SK-N-SH treated with all-trans-retinoic acid at 6 μM for 48 hours (cell line): ENCODE results near the gene SRGAP2B.
"Not testable (repeated sequence)": the region's sequence is repeated elsewhere in the genome, so short reads cannot be mapped to it uniquely, and the experiment has no call there.

Experiments used
- ARNTL ChIP-seq: fragments of 450-650 bp; formaldehyde crosslinking; IDR thresholded peaks from 2 replicates; pipeline ENCODE4 v1.5.0; 2020; ENCODE audit warnings: low read depth, mild to moderate bottlenecking, moderate library complexity, borderline replicate concordance
- BACH2 ChIP-seq: fragments of 250-450 bp; sonication (Bioruptor Pico); IDR thresholded peaks from 2 replicates; pipeline ENCODE4 v1.9.0; 2021; ENCODE audit warnings: mild to moderate bottlenecking, borderline replicate concordance
- CSDC2 ChIP-seq: fragments of 250-450 bp; sonication (Bioruptor Pico); IDR thresholded peaks from 2 replicates; pipeline ENCODE4 v1.5.0; 2020; ENCODE audit warnings: mild to moderate bottlenecking, moderate library complexity
- GLIS3 ChIP-seq: fragments of 250-450 bp; sonication (Bioruptor Pico); IDR thresholded peaks from 2 replicates; pipeline ENCODE4 v1.5.0; 2020; ENCODE audit warnings: mild to moderate bottlenecking, moderate library complexity
- PATZ1 ChIP-seq: fragments of 250-450 bp; sonication (Bioruptor Pico); IDR thresholded peaks from 2 replicates; pipeline ENCODE4 v1.8.0; 2020; ENCODE audit warnings: mild to moderate bottlenecking, moderate library complexity, borderline replicate concordance
- POU6F1 ChIP-seq: fragments of 250-450 bp; sonication (Bioruptor Pico); IDR thresholded peaks from 2 replicates; pipeline ENCODE4 v1.8.0; 2021; ENCODE audit warnings: low read depth, mild to moderate bottlenecking, moderate library complexity, borderline replicate concordance
- RARB ChIP-seq: fragments of 250-450 bp; sonication (Bioruptor Pico); IDR thresholded peaks from 2 replicates; pipeline ENCODE4 v1.8.0; 2021; ENCODE audit warnings: mild to moderate bottlenecking, moderate library complexity
- SNAI2 ChIP-seq: fragments of 250-450 bp; sonication (Bioruptor Pico); IDR thresholded peaks from 2 replicates; pipeline ENCODE4 v1.5.0; 2020; ENCODE audit warnings: mild to moderate bottlenecking, moderate library complexity
- TCF4 ChIP-seq: fragments of 250-450 bp; sonication (Bioruptor Pico); IDR thresholded peaks from 2 replicates; pipeline ENCODE4 v1.8.0; 2021; ENCODE audit warnings: mild to moderate bottlenecking, moderate library complexity, borderline replicate concordance
- ZFP3 ChIP-seq: fragments of 250-450 bp; sonication (Bioruptor Pico); IDR thresholded peaks from 2 replicates; pipeline ENCODE4 v1.5.0; 2020; ENCODE audit warnings: mild to moderate bottlenecking, moderate library complexity
- ZFP30 ChIP-seq: fragments of 450-650 bp; formaldehyde crosslinking; IDR thresholded peaks from 2 replicates; pipeline ENCODE4 v1.5.0; 2022; ENCODE audit warnings: mild to moderate bottlenecking, moderate library complexity
- ZNF565 ChIP-seq: fragments of 450-650 bp; formaldehyde crosslinking; conservative IDR thresholded peaks from 2 replicates; pipeline ENCODE4 v1.5.0; 2020; ENCODE audit warnings: low read depth, mild to moderate bottlenecking, moderate library complexity
- ZNF70 ChIP-seq: fragments of 450-650 bp; formaldehyde crosslinking; IDR thresholded peaks from 2 replicates; pipeline ENCODE4 v1.5.0; 2020; ENCODE audit warnings: mild to moderate bottlenecking, moderate library complexity
- TF ChIP-seq, protein P1 (sequence below): fragments of 250-450 bp; sonication (Bioruptor Pico); IDR thresholded peaks from 2 replicates; pipeline ENCODE4 v1.5.1; 2020; ENCODE audit warnings: low read depth, mild to moderate bottlenecking, moderate library complexity

GRCh38 chr1:145036019-145036418 lies 59.1 kb downstream of the SRGAP2B start:
- not testable (repeated sequence) for TF ChIP-seq ZFP30 (CRISPR knock-in tag); ZNF565 (CRISPR knock-in tag); SNAI2; POU6F1; ARNTL (CRISPR knock-in tag); TCF4 (CRISPR knock-in tag); PATZ1 (CRISPR knock-in tag); ZNF70 (CRISPR knock-in tag); ZFP3; BACH2; RARB (CRISPR knock-in tag); GLIS3; CSDC2 (CRISPR knock-in tag)
- TF ChIP-seq, protein P1, sequence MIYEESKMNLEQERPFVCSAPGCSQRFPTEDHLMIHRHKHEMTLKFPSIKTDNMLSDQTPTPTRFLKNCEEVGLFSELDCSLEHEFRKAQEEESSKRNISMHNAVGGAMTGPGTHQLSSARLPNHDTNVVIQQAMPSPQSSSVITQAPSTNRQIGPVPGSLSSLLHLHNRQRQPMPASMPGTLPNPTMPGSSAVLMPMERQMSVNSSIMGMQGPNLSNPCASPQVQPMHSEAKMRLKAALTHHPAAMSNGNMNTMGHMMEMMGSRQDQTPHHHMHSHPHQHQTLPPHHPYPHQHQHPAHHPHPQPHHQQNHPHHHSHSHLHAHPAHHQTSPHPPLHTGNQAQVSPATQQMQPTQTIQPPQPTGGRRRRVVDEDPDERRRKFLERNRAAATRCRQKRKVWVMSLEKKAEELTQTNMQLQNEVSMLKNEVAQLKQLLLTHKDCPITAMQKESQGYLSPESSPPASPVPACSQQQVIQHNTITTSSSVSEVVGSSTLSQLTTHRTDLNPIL (CRISPR knock-in tag) = not testable (repeated sequence)
